KOPT-K1 (cell line): Measurements from ENCODE around the gene ADARB1.
"Not testable (repeated sequence)": the region's sequence is repeated elsewhere in the genome, so short reads cannot be mapped to it uniquely, and the experiment has no call there.

Experiments
- H3K27ac ChIP-seq: fragments of 200-600 bp; sonication (generic); 2 replicates; pipeline ENCODE4 v1.5.1; 2016; ENCODE audit warnings: antibody characterized with exemption, mild to moderate bottlenecking, low read depth, low read length; ENCODE audit not compliant: poor library complexity, severe bottlenecking
- H3K36me3 ChIP-seq: fragments of 200-600 bp; sonication (generic); 2 replicates; pipeline ENCODE4 v1.5.1; 2017; ENCODE audit warnings: antibody characterized with exemption, mild to moderate bottlenecking, low read length, moderate library complexity; ENCODE audit not compliant: insufficient read depth
- H3K9me3 ChIP-seq: fragments of 200-600 bp; sonication (generic); 2 replicates; pipeline ENCODE4 v1.5.1; 2017; ENCODE audit warnings: antibody characterized with exemption, low read length, mild to moderate bottlenecking; ENCODE audit not compliant: insufficient read depth, poor library complexity, severe bottlenecking

ADARB1 gene

GRCh38 chr21:45131537-45131999 is 57.2 kb downstream of the ADARB1 start:
- H3K9me3 ChIP-seq: no peaks in the 10 kb centered on the region
- no peaks in the 10 kb centered on the region; the same call in 1 of the 2 replicates for H3K36me3 ChIP-seq
- H3K27ac ChIP-seq: no peak overlapping the region

GRCh38 chr21:45132841-45133573 is 58.6 kb downstream of the ADARB1 start:
- Histone ChIP-seq H3K36me3 (peaks cover under 1% of the 10 kb centered on the region; the same call in 1 of the 2 replicates), H3K9me3 (no peaks in the 10 kb centered on the region), H3K27ac (no peak overlapping the region)

- not testable (repeated sequence) for H3K9me3 ChIP-seq, H3K27ac ChIP-seq, H3K36me3 ChIP-seq
These were observed 59.3 kb downstream of the ADARB1 start for GRCh38 chr21:45133574-45134278.

- H3K27ac ChIP-seq: no peak overlapping the region
- no peaks in the 10 kb centered on the region for H3K9me3 ChIP-seq
- H3K36me3 ChIP-seq: peaks cover 3% of the 10 kb centered on the region; the same call in 1 of the 2 replicates
These were observed 60.1 kb downstream of the ADARB1 start for GRCh38 chr21:45134279-45135076.

GRCh38 chr21:45135122-45135521 is 60.7 kb downstream of the ADARB1 start:
- no peaks in the 10 kb centered on the region for H3K9me3 ChIP-seq
- no peak overlapping the region for H3K27ac ChIP-seq

GRCh38 chr21:45135868-45136267 is 61.5 kb downstream of the ADARB1 start:
- H3K9me3 ChIP-seq: no peaks in the 10 kb centered on the region
- peaks cover 3% of the 10 kb centered on the region; the same call in 1 of the 2 replicates for H3K36me3 ChIP-seq
- no peak overlapping the region for H3K27ac ChIP-seq

More at GRCh38 chr21:45135122-45135521, 60.7 kb downstream of the ADARB1 start:
- H3K36me3 ChIP-seq: peaks cover 3% of the 10 kb centered on the region; the same call in 1 of the 2 replicates

- Histone ChIP-seq H3K27ac (no peak overlapping the region), H3K9me3 (no peaks in the 10 kb centered on the region), H3K36me3 (peaks cover 3% of the 10 kb centered on the region; the same call in 1 of the 2 replicates)
These were observed 62.1 kb downstream of the ADARB1 start for GRCh38 chr21:45136500-45136899.

GRCh38 chr21:45136927-45137611 is 62.7 kb downstream of the ADARB1 start:
- H3K9me3 ChIP-seq: no peaks in the 10 kb centered on the region
- peaks cover 3% of the 10 kb centered on the region; the same call in 1 of the 2 replicates for H3K36me3 ChIP-seq
- H3K27ac ChIP-seq: no peak overlapping the region

GRCh38 chr21:45137612-45137937 is 63.2 kb downstream of the ADARB1 start:
- Histone ChIP-seq H3K36me3 (peaks cover 3% of the 10 kb centered on the region; the same call in 1 of the 2 replicates), H3K27ac (no peak overlapping the region), H3K9me3 (no peaks in the 10 kb centered on the region)

GRCh38 chr21:45138199-45139002 is 64.0 kb downstream of the ADARB1 start:
- H3K9me3 ChIP-seq: no peaks in the 10 kb centered on the region
- H3K27ac ChIP-seq: no peak overlapping the region
- peaks cover 3% of the 10 kb centered on the region; the same call in 1 of the 2 replicates for H3K36me3 ChIP-seq

- H3K9me3 ChIP-seq, H3K27ac ChIP-seq, H3K36me3 ChIP-seq: not testable (repeated sequence)
These were observed 64.6 kb downstream of the ADARB1 start for GRCh38 chr21:45139003-45139360.

- Histone ChIP-seq H3K36me3 (peaks cover 3% of the 10 kb centered on the region; the same call in 1 of the 2 replicates), H3K27ac (no peak overlapping the region)
These were observed 65.1 kb downstream of the ADARB1 start for GRCh38 chr21:45139473-45139872.

GRCh38 chr21:45140346-45140940 is 66.1 kb downstream of the ADARB1 start:
- Histone ChIP-seq H3K27ac (no peak overlapping the region), H3K36me3 (peaks cover 3% of the 10 kb centered on the region; the same call in 1 of the 2 replicates), H3K9me3 (no peaks in the 10 kb centered on the region)

More at GRCh38 chr21:45139473-45139872, 65.1 kb downstream of the ADARB1 start:
- no peaks in the 10 kb centered on the region for H3K9me3 ChIP-seq
